Renal cortex interstitium (tissue), 11 donors: ENCODE results near the gene HYDIN. TPM values are rescaled to one million over a fixed set of nuclear protein-coding genes. Genes with fewer than 3 reads are reported as not detected.
A peak's percentile ranks its signal among the peaks of the same experiment; 100 is the strongest.
"Not testable (repeated sequence)": the region's sequence is repeated elsewhere in the genome, so short reads cannot be mapped to it uniquely, and the experiment has no call there.

Experiments
- DNase-seq, 11 donors: peaks; one replicate each; pipeline ENCODE4 v3.0.0-alpha.2; 2013; ENCODE audit warnings: low read depth in 9 of 11, low spot score in 4 of 11; ENCODE audit errors: extremely low read depth in 1 of 11
- polyA plus RNA-seq, 3 donors: library from polyadenylated mRNA; unstranded; fragments of 120-200 nt; gene quantifications; one replicate each; pipeline ENCODE4 v1.2.1, GENCODE V29; 2013; ENCODE audit not compliant: insufficient read length in 3 of 3

HYDIN gene
- polyA plus RNA-seq, 3 donors: 10.8 to 17.6 (median 13.6) TPM

- not testable (repeated sequence) for DNase-seq
Observed at GRCh38 chr16:71023851-71024439, 206.6 kb downstream of the HYDIN start.

GRCh38 chr16:71021961-71022537, 208.5 kb downstream of the HYDIN start:
- DNase-seq: not testable (repeated sequence)

- not testable (repeated sequence) for DNase-seq
Observed at GRCh38 chr16:71019067-71019682, 211.3 kb downstream of the HYDIN start.

GRCh38 chr16:71015419-71015818, 215.1 kb downstream of the HYDIN start:
- not testable (repeated sequence) for DNase-seq

- DNase-seq: not testable (repeated sequence)
Observed at GRCh38 chr16:71009440-71010223, 220.9 kb downstream of the HYDIN start.

- not testable (repeated sequence) for DNase-seq
Observed at GRCh38 chr16:71006516-71006915, 224.0 kb downstream of the HYDIN start.

GRCh38 chr16:70999735-71000134, 230.8 kb downstream of the HYDIN start:
- peak in 4 of 11 donors; percentile 2 to 9 (median 8) for DNase-seq

GRCh38 chr16:70995799-70996198, 234.7 kb downstream of the HYDIN start:
- DNase-seq: not testable (repeated sequence)

GRCh38 chr16:70992511-70992910, 238.0 kb downstream of the HYDIN start:
- DNase-seq: not testable (repeated sequence)

- not testable (repeated sequence) for DNase-seq
Observed at GRCh38 chr16:70987019-70987715, 243.4 kb downstream of the HYDIN start.

GRCh38 chr16:70984675-70985074, 245.8 kb downstream of the HYDIN start:
- not testable (repeated sequence) for DNase-seq

GRCh38 chr16:70968332-70968731, 262.2 kb downstream of the HYDIN start:
- DNase-seq: not testable (repeated sequence)

- not testable (repeated sequence) for DNase-seq
Observed at GRCh38 chr16:70960169-70960568, 270.4 kb downstream of the HYDIN start.

- DNase-seq: not testable (repeated sequence)
Observed at GRCh38 chr16:70954922-70955321, 275.6 kb downstream of the HYDIN start.

- not testable (repeated sequence) for DNase-seq
Observed at GRCh38 chr16:70953824-70954223, 276.7 kb downstream of the HYDIN start.

- not testable (repeated sequence) for DNase-seq
Observed at GRCh38 chr16:70943551-70943950, 287.0 kb downstream of the HYDIN start.

GRCh38 chr16:70939690-70940359, 290.7 kb downstream of the HYDIN start:
- not testable (repeated sequence) for DNase-seq

GRCh38 chr16:70936781-70937525, 293.6 kb downstream of the HYDIN start:
- DNase-seq: peak in 8 of 11 donors; percentile 9 to 61 (median 31)
